Keratinocyte (primary cell): Measurements from ENCODE around the gene HMCN2.

Experiments used
- EZH2 ChIP-seq: IDR thresholded peaks from one replicate; pipeline ENCODE4 v1.6.1; 2012; ENCODE audit warnings: inconsistent platforms, mild to moderate bottlenecking, low read length, moderate library complexity
- TF ChIP-seq, protein P1 (sequence below), 3 experiments: IDR thresholded peaks in 1 of 3; conservative IDR thresholded peaks in 1 of 3; optimal IDR thresholded peaks in 1 of 3; 2 replicates in 2 of 3; 3 replicates in 1 of 3; pipeline versions ENCODE3 to v1.5.1; 2011; ENCODE audit warnings: low read length in 3 of 3, mild to moderate bottlenecking in 3 of 3, moderate library complexity in 2 of 3, control low read depth in 1 of 3, inconsistent platforms in 1 of 3; ENCODE audit not compliant: insufficient read depth in 2 of 3; ENCODE audit errors: extremely low read depth in 1 of 3

DNA sequence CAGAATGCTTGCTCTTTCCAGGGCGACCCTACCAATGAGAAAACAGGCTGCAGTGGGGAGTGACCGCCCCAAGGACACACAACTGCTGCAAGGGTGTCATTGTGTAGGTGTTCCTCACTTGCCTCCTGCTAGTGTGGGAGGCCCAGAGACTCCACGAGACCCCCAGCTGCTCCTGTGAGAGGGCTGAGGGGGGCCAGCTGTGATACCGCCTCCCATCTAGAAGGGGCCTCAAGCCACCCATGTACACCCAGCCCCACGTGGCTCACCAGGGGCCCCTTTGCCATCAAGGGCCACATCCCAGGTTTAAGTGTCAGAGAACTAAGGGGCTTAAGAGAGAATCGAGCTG, 177.9 kb downstream of the HMCN2 start:
- TF ChIP-seq, protein P1, sequence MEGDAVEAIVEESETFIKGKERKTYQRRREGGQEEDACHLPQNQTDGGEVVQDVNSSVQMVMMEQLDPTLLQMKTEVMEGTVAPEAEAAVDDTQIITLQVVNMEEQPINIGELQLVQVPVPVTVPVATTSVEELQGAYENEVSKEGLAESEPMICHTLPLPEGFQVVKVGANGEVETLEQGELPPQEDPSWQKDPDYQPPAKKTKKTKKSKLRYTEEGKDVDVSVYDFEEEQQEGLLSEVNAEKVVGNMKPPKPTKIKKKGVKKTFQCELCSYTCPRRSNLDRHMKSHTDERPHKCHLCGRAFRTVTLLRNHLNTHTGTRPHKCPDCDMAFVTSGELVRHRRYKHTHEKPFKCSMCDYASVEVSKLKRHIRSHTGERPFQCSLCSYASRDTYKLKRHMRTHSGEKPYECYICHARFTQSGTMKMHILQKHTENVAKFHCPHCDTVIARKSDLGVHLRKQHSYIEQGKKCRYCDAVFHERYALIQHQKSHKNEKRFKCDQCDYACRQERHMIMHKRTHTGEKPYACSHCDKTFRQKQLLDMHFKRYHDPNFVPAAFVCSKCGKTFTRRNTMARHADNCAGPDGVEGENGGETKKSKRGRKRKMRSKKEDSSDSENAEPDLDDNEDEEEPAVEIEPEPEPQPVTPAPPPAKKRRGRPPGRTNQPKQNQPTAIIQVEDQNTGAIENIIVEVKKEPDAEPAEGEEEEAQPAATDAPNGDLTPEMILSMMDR (optimal IDR thresholded peaks at IDR 0.05 in 1 of 3, IDR thresholded peaks at IDR 0.05 in 1 of 3, conservative IDR thresholded peaks at IDR 0.05 in 1 of 3; ENCODE audit: extremely low read depth in 1 of 3, insufficient read depth in 2 of 3, low read length in 3 of 3): no peak
- TF ChIP-seq EZH2: no peak
